ENCODE data around the gene WWC2. TPM values are rescaled to one million over a fixed set of nuclear protein-coding genes. Genes with fewer than 3 reads are reported as not detected.
A peak's percentile ranks its signal among the peaks of the same experiment; 100 is the strongest.

Gene WWC2
- total and polyA plus RNA-seq, 10 donors = 1.4 to 32.0 (median 19.3) TPM

- peaks cover 0 to 19% (median 0%) of the 10 kb centered on the region in 6 donors for H3K36me3 ChIP-seq
- no peaks in the 10 kb centered on the region for H3K9me3 ChIP-seq
- DNase-seq = no peak
- 13 to 23% (median 17%) methylated on average over 2 of the region's 2 CpGs for WGBS, 5 donors
- peak in 9 of 11 experiments; percentile 11 to 51 (median 31) for TF ChIP-seq CTCF (IDR thresholded peaks at IDR 0.05 in 8 of 11, conservative IDR thresholded peaks at IDR 0.05 in 3 of 11)
- no peak for TF ChIP-seq POLR2A (IDR thresholded peaks at IDR 0.05)
- H3K4me1 ChIP-seq = no peaks in the 10 kb centered on the region
- intact Hi-C loops (cut with DNase I; ENCODE audit: low total_unique reads) = no loop called here
- no peak overlapping the region for H3K27ac ChIP-seq
- no peaks in the 10 kb centered on the region for H3K27me3 ChIP-seq (replicated peaks in 1 of 7)
- no peak overlapping the region for H3K4me3 ChIP-seq
Observed at GRCh38 chr4:183249854-183250253, 150.8 kb downstream of the WWC2 start.

GRCh38 chr4:183250831-183251230 is 151.8 kb downstream of the WWC2 start:
- DNase-seq = no peak
- Histone ChIP-seq H3K36me3 (peaks cover 0 to 17% (median 0%) of the 10 kb centered on the region in 6 donors), H3K4me1 (no peaks in the 10 kb centered on the region), H3K27ac (no peak overlapping the region), H3K9me3 (no peaks in the 10 kb centered on the region), H3K4me3 (no peak overlapping the region), H3K27me3 (replicated peaks in 1 of 7) (no peaks in the 10 kb centered on the region)
- WGBS, 5 donors = 80 to 95% (median 88%) methylated on average over 2 of the region's 2 CpGs
- intact Hi-C loops (cut with DNase I; ENCODE audit: low total_unique reads) = no loop called here
- TF ChIP-seq CTCF (IDR thresholded peaks at IDR 0.05 in 8 of 11, conservative IDR thresholded peaks at IDR 0.05 in 3 of 11) = no peak
- TF ChIP-seq POLR2A (IDR thresholded peaks at IDR 0.05) = no peak

- Histone ChIP-seq H3K27ac (no peak overlapping the region), H3K9me3 (no peaks in the 10 kb centered on the region), H3K27me3 (replicated peaks in 1 of 7) (no peaks in the 10 kb centered on the region), H3K4me1 (peaks cover 0 to 8% (median 0%) of the 10 kb centered on the region in 6 donors), H3K36me3 (peaks cover 0 to 15% (median 0%) of the 10 kb centered on the region in 6 donors), H3K4me3 (no peak overlapping the region)
- DNase-seq = no peak
- WGBS, 5 donors = 77 to 90% (median 88%) methylated on average over 4 of the region's 4 CpGs
- TF ChIP-seq POLR2A (IDR thresholded peaks at IDR 0.05) (no peak), POLR2AphosphoS5 (IDR thresholded peaks at IDR 0.05) (no peak), CTCF (IDR thresholded peaks at IDR 0.05 in 8 of 11, conservative IDR thresholded peaks at IDR 0.05 in 3 of 11) (no peak)
- intact Hi-C loops (cut with DNase I; ENCODE audit: low total_unique reads) = no loop called here
Observed at GRCh38 chr4:183252959-183253358, 153.9 kb downstream of the WWC2 start.

- Histone ChIP-seq H3K36me3 (peaks cover 0 to 15% (median 0%) of the 10 kb centered on the region in 6 donors), H3K27me3 (replicated peaks in 1 of 7) (no peaks in the 10 kb centered on the region), H3K4me1 (peaks cover 0 to 8% (median 0%) of the 10 kb centered on the region in 6 donors), H3K9me3 (no peaks in the 10 kb centered on the region), H3K27ac (no peak overlapping the region), H3K4me3 (no peak overlapping the region)
- TF ChIP-seq POLR2A (IDR thresholded peaks at IDR 0.05) = no peak
- no peak for TF ChIP-seq CTCF (IDR thresholded peaks at IDR 0.05 in 8 of 11, conservative IDR thresholded peaks at IDR 0.05 in 3 of 11)
- DNase-seq = no peak
- WGBS, 5 donors = 54 to 100% (median 88%) methylated on average over 1 of the region's 1 CpG
- intact Hi-C loops (cut with DNase I; ENCODE audit: low total_unique reads) = no loop called here
Observed at GRCh38 chr4:183253451-183253850, 154.4 kb downstream of the WWC2 start.
